ENCODE measurements around the gene MSI2.

The MSI2 gene

GRCh38 chr17:57720386-57721035 is 464.2 kb downstream of the MSI2 start:
- DNase-seq (ENCODE audit: low read depth) = no peak

- DNase-seq (ENCODE audit: low read depth) = no peak
Measured at GRCh38 chr17:57721967-57722703, 465.8 kb downstream of the MSI2 start.

- no peak for DNase-seq (ENCODE audit: low read depth)
Measured at GRCh38 chr17:57722704-57723043, 466.4 kb downstream of the MSI2 start.

- DNase-seq (ENCODE audit: low read depth) = no peak
Measured at GRCh38 chr17:57723427-57724025, 467.2 kb downstream of the MSI2 start.

- no peak for DNase-seq (ENCODE audit: low read depth)
Measured at GRCh38 chr17:57724026-57724728, 467.9 kb downstream of the MSI2 start.

- DNase-seq (ENCODE audit: low read depth) = no peak
Measured at GRCh38 chr17:57724729-57725125, 468.4 kb downstream of the MSI2 start.

- DNase-seq (ENCODE audit: low read depth) = no peak
Measured at GRCh38 chr17:57726213-57726790, 470.0 kb downstream of the MSI2 start.

GRCh38 chr17:57726838-57727237 is 470.5 kb downstream of the MSI2 start:
- DNase-seq (ENCODE audit: low read depth) = no peak

GRCh38 chr17:57727630-57728175 is 471.4 kb downstream of the MSI2 start:
- no peak for DNase-seq (ENCODE audit: low read depth)

- no peak for DNase-seq (ENCODE audit: low read depth)
Measured at GRCh38 chr17:57730026-57730701, 473.8 kb downstream of the MSI2 start.

GRCh38 chr17:57732062-57732461 is 475.7 kb downstream of the MSI2 start:
- DNase-seq (ENCODE audit: low read depth) = no peak

- no peak for DNase-seq (ENCODE audit: low read depth)
Measured at GRCh38 chr17:57733085-57733484, 476.8 kb downstream of the MSI2 start.
